ENCODE data around the gene PTPRN2. TPM values are rescaled to one million over a fixed set of nuclear protein-coding genes. Genes with fewer than 3 reads are reported as not detected.

Gene PTPRN2
- total RNA-seq, 1 donor from 2014 or later, result 3.1 TPM

Small RNA genes within 50 kb of the gene (small RNA-seq; reads per million reads assigned to genes)
- not detected for gene MIR153-2 (ENCODE audit: low replicate concordance)
- gene MIR5707 (ENCODE audit: low replicate concordance), result not detected
- gene MIR595 (ENCODE audit: low replicate concordance), result not detected
- gene THAP5P1 (ENCODE audit: low replicate concordance), result not detected

Other genes starting within 250 kb of the PTPRN2 start
- gene NCAPG2, start 117.0 kb upstream of the PTPRN2 start, total RNA-seq, result 29.5 TPM
- 119 TPM for gene ESYT2, start 241.7 kb upstream of the PTPRN2 start, total RNA-seq